PFSK-1 (cell line): ENCODE results near the gene FBXL7.

Source experiments
- FOXP2 ChIP-seq: optimal IDR thresholded peaks from 2 replicates; pipeline ENCODE3; 2011; ENCODE audit warnings: borderline replicate concordance, control low read depth, inconsistent platforms; ENCODE audit not compliant: insufficient read depth; ENCODE audit errors: extremely low read length, extremely low read depth
- POLR2AphosphoS5 ChIP-seq: IDR thresholded peaks from 2 replicates; pipeline ENCODE4 v1.6.1; 2012; ENCODE audit warnings: low read depth, mild to moderate bottlenecking, control low read depth, low read length, moderate library complexity
- REST ChIP-seq, 2 experiments: IDR thresholded peaks; 2 replicates each; pipeline versions ENCODE4 v1.6.1 to v1.8.0; 2011 to 2012; ENCODE audit warnings: low read depth in 2 of 2, low read length in 2 of 2, control low read depth in 1 of 2, inconsistent platforms in 1 of 2, mild to moderate bottlenecking in 1 of 2, moderate library complexity in 1 of 2; ENCODE audit not compliant: insufficient read depth in 1 of 2
- SIN3A ChIP-seq: IDR thresholded peaks from 2 replicates; pipeline ENCODE4 v1.6.1; 2012; ENCODE audit warnings: mild to moderate bottlenecking, low read length, moderate library complexity, borderline replicate concordance; ENCODE audit not compliant: insufficient read depth
- TAF1 ChIP-seq: IDR thresholded peaks from 2 replicates; pipeline ENCODE4 v1.6.1; 2012; ENCODE audit warnings: low read length, control low read depth, borderline replicate concordance; ENCODE audit not compliant: insufficient read depth

FBXL7 gene

GRCh38 chr5:15598294-15598902, 98.4 kb downstream of the FBXL7 start:
- TF ChIP-seq FOXP2 (no peak), POLR2AphosphoS5 (no peak), REST (IDR thresholded peaks at IDR 0.05; ENCODE audit: insufficient read depth in 1 of 2, low read depth in 2 of 2, low read length in 2 of 2) (no peak), SIN3A (no peak), TAF1 (no peak)

GRCh38 chr5:15600035-15600434, 100.1 kb downstream of the FBXL7 start:
- no peak for TF ChIP-seq SIN3A
- no peak for TF ChIP-seq TAF1
- TF ChIP-seq POLR2AphosphoS5, result no peak
- no peak for TF ChIP-seq FOXP2
- TF ChIP-seq REST (IDR thresholded peaks at IDR 0.05; ENCODE audit: insufficient read depth in 1 of 2, low read depth in 2 of 2, low read length in 2 of 2), result no peak

DNA sequence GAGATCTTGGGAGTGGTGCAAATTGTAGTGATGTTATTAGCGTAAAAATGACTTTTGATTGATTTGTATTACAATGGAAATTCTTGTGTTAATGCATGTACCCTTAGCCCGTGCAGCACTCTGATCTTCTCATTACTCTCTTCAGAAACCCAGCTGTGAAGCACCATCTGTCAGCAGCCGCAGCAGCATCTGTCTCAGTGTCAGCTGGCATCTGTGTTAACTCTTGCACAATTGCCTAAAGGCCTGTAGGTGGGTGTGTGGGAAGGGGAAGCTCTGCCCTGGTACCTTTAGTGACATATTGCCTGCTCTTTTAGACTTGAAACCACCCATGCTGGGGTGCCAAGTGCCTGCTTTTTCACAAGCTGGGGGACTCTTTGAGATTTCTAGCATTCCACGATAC, 101.3 kb downstream of the FBXL7 start:
- no peak for TF ChIP-seq TAF1
- no peak for TF ChIP-seq POLR2AphosphoS5
- TF ChIP-seq REST (IDR thresholded peaks at IDR 0.05; ENCODE audit: insufficient read depth in 1 of 2, low read depth in 2 of 2, low read length in 2 of 2), result no peak

DNA sequence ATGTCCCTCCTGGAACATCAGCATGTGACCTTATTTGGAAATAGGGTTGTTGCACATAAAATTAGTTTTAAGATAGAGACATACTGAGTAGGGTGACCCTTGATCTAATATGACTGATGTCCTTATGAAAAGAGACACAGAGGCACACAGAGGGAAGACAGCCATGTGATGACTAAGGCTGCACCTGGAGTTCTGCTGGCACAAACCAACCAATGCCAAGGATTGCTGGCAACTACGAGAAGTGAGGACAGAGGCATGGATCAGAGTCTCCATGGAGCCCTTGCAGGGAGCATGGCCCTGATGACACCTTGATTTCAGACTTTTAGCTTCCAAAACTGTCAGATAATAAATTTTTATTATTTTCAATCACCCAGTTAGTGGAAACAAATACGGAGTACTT, 101.9 kb downstream of the FBXL7 start:
- TF ChIP-seq REST (IDR thresholded peaks at IDR 0.05; ENCODE audit: insufficient read depth in 1 of 2, low read depth in 2 of 2, low read length in 2 of 2) (no peak), TAF1 (no peak), FOXP2 (no peak), SIN3A (no peak), POLR2AphosphoS5 (no peak)

- TF ChIP-seq FOXP2, result no peak
- TF ChIP-seq SIN3A, result no peak
- no peak for TF ChIP-seq TAF1
- no peak for TF ChIP-seq POLR2AphosphoS5
- TF ChIP-seq REST (IDR thresholded peaks at IDR 0.05; ENCODE audit: insufficient read depth in 1 of 2, low read depth in 2 of 2, low read length in 2 of 2), result no peak
Measured at GRCh38 chr5:15604986-15605385, 105.0 kb downstream of the FBXL7 start.
